ENCODE data around the gene TRIB2.
A peak's percentile ranks its signal among the peaks of the same experiment; 100 is the strongest.

TRIB2 gene

DNA sequence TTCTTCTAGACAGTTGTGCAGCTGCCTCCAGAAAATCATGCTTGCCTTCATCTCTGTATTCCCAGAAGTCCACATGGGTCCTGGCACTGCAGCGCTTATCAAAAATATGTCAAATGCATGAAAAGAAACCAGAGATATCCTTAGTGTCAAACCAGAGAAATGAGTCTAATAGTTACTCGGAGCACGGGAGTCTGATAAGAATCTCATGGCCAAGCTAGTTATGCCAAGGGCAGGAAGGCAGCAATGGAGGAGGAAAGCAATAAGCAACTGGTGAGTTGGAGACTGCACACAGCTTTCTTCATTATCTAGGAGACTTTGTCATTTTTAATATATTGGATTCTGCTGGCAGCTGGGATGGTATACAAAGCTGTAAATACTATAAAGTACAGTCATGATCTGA, 38.6 kb downstream of the TRIB2 start:
- no peaks in the 10 kb centered on the region for H3K4me1 ChIP-seq
- no peaks in the 10 kb centered on the region for H3K79me2 ChIP-seq
- no peaks in the 10 kb centered on the region for H3K27me3 ChIP-seq (ENCODE audit: control insufficient read depth, insufficient read depth, low read length)
- H3K4me2 ChIP-seq (ENCODE audit: low read length): peak overlapping the region; percentile 19
- no peak overlapping the region for H2AFZ ChIP-seq
- H3K9me3 ChIP-seq (ENCODE audit: control insufficient read depth, low read length): no peaks in the 10 kb centered on the region
- H3K27ac ChIP-seq: no peak overlapping the region
- H3K9ac ChIP-seq: no peak overlapping the region
- no peak overlapping the region for H3K4me3 ChIP-seq (ENCODE audit: low read depth, low read length)
- TF ChIP-seq, protein P1, sequence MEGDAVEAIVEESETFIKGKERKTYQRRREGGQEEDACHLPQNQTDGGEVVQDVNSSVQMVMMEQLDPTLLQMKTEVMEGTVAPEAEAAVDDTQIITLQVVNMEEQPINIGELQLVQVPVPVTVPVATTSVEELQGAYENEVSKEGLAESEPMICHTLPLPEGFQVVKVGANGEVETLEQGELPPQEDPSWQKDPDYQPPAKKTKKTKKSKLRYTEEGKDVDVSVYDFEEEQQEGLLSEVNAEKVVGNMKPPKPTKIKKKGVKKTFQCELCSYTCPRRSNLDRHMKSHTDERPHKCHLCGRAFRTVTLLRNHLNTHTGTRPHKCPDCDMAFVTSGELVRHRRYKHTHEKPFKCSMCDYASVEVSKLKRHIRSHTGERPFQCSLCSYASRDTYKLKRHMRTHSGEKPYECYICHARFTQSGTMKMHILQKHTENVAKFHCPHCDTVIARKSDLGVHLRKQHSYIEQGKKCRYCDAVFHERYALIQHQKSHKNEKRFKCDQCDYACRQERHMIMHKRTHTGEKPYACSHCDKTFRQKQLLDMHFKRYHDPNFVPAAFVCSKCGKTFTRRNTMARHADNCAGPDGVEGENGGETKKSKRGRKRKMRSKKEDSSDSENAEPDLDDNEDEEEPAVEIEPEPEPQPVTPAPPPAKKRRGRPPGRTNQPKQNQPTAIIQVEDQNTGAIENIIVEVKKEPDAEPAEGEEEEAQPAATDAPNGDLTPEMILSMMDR (IDR thresholded peaks at IDR 0.05): no peak
- H3K36me3 ChIP-seq (ENCODE audit: control insufficient read depth, insufficient read depth, low read length): no peaks in the 10 kb centered on the region

DNA sequence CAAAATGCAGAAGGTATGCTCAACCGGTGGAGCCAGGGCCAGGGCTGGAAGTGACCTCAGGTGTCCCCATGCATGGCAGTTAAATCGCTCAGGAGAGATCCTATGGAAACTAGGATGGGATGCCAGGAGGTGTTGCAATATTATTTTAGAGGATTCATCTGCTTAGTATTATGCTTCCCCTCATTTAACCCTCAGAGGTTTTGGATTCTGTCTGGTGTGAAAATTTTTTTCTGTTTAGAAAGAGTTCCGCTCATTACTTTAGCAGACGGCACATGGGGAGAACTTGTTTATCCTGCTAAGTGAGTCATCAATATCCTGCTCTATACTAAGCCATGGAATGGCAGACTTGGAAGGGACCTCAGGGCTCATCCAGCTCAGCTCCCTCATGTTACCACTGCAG, 42.5 kb downstream of the TRIB2 start:
- H3K27ac ChIP-seq: no peak overlapping the region
- no peaks in the 10 kb centered on the region for H3K79me2 ChIP-seq
- no peak overlapping the region for H3K4me3 ChIP-seq (ENCODE audit: low read depth, low read length)
- H3K9ac ChIP-seq: no peak overlapping the region
- no peaks in the 10 kb centered on the region for H3K36me3 ChIP-seq (ENCODE audit: control insufficient read depth, insufficient read depth, low read length)
- H3K4me1 ChIP-seq: no peaks in the 10 kb centered on the region
- no peaks in the 10 kb centered on the region for H3K27me3 ChIP-seq (ENCODE audit: control insufficient read depth, insufficient read depth, low read length)
- H3K4me2 ChIP-seq (ENCODE audit: low read length): no peak overlapping the region
- TF ChIP-seq, protein P1 (IDR thresholded peaks at IDR 0.05): no peak
- H2AFZ ChIP-seq: no peak overlapping the region
- H3K9me3 ChIP-seq (ENCODE audit: control insufficient read depth, low read length): no peaks in the 10 kb centered on the region

DNA sequence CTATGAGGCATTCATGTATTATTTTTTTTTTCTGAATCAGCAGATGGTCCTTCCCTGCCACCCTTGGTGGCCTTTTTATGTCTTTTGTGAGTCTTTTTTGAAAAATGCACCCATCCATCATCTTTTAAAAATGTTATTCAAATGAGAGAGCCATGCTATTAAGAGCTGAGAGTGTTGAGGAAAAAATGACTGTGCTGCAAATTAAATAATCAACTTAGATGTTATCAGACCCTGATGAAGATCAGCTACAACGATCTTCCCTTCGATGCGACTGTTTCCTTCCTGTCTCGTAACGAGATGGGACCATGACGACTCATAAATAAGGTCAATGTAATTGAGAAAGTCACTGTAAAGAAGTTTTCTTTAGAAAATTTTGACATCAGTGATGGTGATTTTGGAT, 44.4 kb downstream of the TRIB2 start:
- Histone ChIP-seq H2AFZ (no peak overlapping the region), H3K4me3 (ENCODE audit: low read depth, low read length) (no peak overlapping the region), H3K36me3 (ENCODE audit: control insufficient read depth, insufficient read depth, low read length) (no peaks in the 10 kb centered on the region), H3K27ac (no peak overlapping the region), H3K4me2 (ENCODE audit: low read length) (no peak overlapping the region), H3K9me3 (ENCODE audit: control insufficient read depth, low read length) (no peaks in the 10 kb centered on the region), H3K4me1 (no peaks in the 10 kb centered on the region), H3K79me2 (no peaks in the 10 kb centered on the region), H3K9ac (no peak overlapping the region), H3K27me3 (ENCODE audit: control insufficient read depth, insufficient read depth, low read length) (no peaks in the 10 kb centered on the region)
- TF ChIP-seq, protein P1 (IDR thresholded peaks at IDR 0.05): no peak

DNA sequence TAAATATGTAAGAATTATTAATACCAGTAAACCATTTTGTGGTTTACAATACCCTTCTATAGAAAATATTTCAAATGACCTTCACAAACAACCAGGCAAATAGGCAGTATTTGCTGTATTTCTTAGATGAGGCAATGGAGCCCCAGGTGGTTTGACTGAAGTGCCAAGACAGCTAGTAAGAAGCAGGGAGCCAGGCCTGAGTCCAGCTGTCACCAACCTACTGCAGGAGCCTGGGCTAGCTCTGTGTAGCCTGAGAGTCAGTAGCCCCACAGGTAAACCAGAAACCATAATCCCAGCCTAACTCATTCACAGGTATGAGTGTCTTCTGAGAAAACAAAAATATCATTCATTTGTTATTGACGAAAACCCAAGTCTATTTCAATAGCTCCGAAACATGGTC, 45.6 kb downstream of the TRIB2 start:
- TF ChIP-seq, protein P1 (IDR thresholded peaks at IDR 0.05): no peak
- no peak overlapping the region for H2AFZ ChIP-seq
- no peak overlapping the region for H3K4me3 ChIP-seq (ENCODE audit: low read depth, low read length)
- H3K36me3 ChIP-seq (ENCODE audit: control insufficient read depth, insufficient read depth, low read length): no peaks in the 10 kb centered on the region
- H3K79me2 ChIP-seq: no peaks in the 10 kb centered on the region
- H3K27ac ChIP-seq: no peak overlapping the region
- H3K9me3 ChIP-seq (ENCODE audit: control insufficient read depth, low read length): no peaks in the 10 kb centered on the region
- H3K4me1 ChIP-seq: no peaks in the 10 kb centered on the region
- H3K9ac ChIP-seq: no peak overlapping the region
- H3K4me2 ChIP-seq (ENCODE audit: low read length): no peak overlapping the region
- H3K27me3 ChIP-seq (ENCODE audit: control insufficient read depth, insufficient read depth, low read length): no peaks in the 10 kb centered on the region

DNA sequence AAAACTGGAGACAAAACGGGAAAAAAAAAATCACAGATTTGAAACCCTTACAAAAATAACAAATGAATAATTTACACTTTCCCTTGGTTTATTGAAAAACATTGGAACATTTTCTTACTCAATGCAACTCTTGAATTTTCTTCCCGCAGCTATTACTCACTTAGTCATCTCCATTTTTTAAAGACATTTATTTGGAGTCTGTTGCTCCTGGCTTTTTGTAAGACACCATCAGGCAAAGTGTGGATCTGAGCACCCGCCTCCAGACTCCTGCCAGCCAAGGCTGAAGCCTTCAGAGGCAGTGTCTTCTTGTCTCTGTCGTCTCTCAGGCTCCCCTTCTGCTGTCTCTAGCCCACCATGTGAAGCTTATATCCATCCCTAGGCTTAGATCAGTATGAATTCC, 46.2 kb downstream of the TRIB2 start:
- H3K9ac ChIP-seq: no peak overlapping the region
- no peak overlapping the region for H3K27ac ChIP-seq
- no peaks in the 10 kb centered on the region for H3K9me3 ChIP-seq (ENCODE audit: control insufficient read depth, low read length)
- H2AFZ ChIP-seq: no peak overlapping the region
- TF ChIP-seq, protein P1 (IDR thresholded peaks at IDR 0.05): no peak
- H3K4me2 ChIP-seq (ENCODE audit: low read length): no peak overlapping the region
- no peaks in the 10 kb centered on the region for H3K36me3 ChIP-seq (ENCODE audit: control insufficient read depth, insufficient read depth, low read length)
- no peaks in the 10 kb centered on the region for H3K79me2 ChIP-seq
- H3K27me3 ChIP-seq (ENCODE audit: control insufficient read depth, insufficient read depth, low read length): no peaks in the 10 kb centered on the region
- H3K4me3 ChIP-seq (ENCODE audit: low read depth, low read length): no peak overlapping the region
- H3K4me1 ChIP-seq: no peaks in the 10 kb centered on the region
